Glomerular visceral epithelial cell (primary cell): ENCODE results near the gene MCTP2.

Source experiments
- DNase-seq: peaks from one replicate; pipeline ENCODE4 v3.0.0-alpha.2; 2016; ENCODE audit errors: extremely low spot score

Gene MCTP2

DNA sequence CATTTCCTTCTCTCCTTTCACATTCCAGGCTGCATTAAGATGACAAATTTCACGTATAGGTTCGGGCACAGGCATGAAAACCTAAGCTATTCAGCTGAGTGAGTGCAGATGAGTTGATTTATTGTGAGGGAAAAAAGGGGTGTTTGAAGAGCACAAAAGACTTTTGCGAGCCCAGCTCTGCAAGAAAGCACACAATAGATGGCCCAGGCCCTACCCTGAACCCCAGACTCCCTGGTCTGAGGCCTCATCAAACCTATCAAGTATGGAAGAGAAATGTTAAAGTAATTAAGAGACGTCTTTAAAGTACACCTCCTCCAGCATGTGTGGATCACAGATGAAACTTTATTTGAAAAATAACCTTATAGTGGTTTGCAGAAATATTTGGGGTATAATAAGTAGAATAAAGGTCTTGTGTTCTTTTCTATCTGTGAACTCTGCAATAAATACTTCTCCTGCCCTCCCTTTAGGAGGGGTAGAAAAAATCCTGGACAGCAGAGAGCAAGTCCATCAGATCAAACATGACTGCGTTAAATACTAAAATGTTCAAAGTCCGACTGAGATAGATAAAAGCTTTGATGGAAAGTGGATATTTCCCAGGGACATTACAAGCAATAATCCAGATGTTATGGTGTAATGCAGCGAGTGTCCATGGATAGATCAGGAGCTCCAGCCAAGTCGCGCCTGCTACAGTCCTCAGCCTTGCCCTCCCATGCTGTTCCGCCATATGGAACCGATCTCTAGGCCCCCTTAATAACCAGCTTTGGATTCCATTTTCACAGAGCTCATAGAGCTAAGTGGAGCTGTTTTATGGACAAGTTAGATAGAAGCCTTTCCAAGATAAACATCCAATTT lies 121.5 kb downstream of the MCTP2 start:
- DNase-seq: no peak

DNA sequence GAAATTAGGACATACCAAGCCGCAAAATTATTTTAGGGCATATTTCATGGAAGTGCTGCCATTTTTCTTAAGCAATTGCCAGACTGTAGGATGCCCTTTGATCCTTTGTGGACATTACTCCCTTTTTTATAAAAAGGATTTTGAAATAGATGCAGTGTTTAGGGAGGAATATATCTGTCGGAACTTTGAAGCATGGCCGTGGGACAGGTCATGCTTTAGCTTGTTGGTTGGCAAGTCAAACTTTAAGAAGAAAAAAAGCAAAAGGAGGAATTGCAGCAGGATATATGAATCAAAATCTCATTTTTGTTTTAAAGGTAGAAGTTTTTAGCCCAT lies 122.1 kb downstream of the MCTP2 start:
- no peak for DNase-seq

DNA sequence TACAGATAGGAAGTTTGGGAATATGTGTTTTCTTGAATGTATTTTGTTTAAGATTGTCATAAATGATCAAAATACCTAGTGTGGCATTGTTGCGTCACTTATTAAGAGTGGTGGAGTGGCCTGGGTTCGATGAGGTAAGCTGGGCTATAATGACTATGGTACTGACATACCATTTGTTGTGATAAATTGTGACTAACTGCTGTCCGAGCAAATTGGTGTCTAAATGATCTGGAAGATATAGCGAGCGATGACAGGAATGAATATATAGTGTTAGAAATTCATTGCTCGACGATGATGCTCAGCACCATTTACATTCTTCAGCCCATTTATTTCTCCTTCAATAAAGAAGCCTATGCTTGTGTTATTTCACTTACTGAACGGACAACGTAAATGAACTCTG lies 123.3 kb downstream of the MCTP2 start:
- no peak for DNase-seq

DNA sequence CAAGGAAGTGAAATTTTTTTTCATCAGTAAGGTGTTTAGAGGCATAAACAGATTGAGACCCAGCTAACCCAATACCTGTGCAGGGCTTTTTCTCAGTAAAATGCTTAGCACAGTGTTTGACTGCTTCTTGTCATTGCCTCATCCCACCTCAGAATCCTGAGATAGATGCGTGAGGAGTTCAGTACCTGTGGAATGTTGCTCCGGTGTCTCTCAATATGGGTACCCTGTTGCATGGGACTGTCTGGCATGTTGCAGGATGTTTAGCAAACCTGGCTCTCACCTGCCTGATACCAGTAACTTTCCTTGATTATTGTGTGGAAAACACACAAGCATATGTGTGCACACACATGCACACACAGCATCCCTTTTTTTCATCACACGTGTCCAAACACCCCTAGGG lies 128.4 kb downstream of the MCTP2 start:
- DNase-seq: no peak

DNA sequence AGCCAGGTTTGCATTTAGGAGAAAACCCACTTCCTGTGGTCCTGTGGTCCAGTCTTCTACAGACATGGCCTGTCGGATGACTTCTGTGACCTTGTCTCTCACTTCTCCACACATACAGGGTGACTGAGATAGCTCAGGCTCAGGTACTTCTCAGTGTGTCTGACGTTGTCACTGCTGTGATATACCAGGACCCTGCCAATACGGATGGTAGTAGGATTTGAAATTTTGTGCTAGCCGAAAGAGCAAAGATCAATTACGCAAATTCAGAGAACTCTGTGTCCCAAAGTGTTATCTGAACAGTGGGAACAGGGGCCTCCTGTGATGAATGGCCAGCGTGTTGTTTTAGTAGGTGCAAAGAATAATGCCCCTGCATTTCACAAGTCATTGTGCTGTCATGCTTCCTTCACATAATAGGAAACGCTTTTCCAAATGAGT lies 128.9 kb downstream of the MCTP2 start:
- DNase-seq: no peak

DNA sequence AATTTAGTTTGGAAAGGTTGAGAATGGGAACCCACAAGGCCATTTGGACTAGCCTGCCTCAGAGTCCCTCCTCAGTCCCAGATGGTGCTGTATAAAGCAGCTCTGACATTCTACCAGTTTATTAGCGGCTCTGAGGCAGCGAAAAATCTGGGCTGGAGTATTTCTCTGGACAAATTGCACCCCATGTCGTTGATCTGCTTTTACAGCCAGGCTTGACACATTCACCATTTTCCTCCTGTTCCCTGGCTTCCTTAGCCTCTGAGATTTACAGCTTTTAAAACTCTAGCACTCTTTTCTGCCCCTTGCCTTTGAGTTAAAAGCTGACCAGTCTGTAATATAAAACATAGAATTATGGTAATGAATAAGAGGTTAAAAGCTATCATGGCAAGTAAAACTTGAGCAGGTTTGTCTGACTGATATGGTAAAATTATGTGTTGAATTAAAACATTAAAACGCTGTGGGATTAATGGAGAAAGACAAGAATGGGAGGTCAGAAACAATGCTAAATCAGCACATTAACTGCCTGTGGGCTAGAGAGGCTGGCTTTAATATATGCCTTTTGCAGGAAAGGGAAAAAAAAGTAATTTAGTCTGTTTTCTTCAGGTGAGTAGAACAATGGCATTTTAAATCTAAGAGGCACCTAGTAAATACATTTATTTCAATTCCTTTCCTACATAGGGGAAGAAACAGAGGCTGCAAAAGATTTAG lies 131.2 kb downstream of the MCTP2 start:
- no peak for DNase-seq

DNA sequence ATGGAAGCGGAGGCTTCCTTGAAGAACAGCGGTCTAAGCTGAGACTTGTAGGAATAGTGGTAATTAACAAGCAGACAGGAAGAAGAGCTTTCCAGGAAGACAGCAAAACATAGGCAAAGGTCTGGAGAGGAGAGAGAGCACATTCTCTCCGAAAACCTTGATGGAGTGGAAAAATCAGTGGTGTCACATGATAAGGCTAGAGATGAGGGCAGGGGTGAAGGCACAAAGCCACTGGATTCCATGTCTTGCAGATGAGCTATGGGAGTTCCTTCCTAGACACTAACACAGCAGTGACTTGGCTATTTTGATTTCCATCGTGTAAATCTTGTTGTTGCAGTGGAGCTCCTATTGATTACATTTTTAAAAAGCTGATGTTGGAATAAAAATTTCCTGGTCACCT lies 132.0 kb downstream of the MCTP2 start:
- DNase-seq: no peak

DNA sequence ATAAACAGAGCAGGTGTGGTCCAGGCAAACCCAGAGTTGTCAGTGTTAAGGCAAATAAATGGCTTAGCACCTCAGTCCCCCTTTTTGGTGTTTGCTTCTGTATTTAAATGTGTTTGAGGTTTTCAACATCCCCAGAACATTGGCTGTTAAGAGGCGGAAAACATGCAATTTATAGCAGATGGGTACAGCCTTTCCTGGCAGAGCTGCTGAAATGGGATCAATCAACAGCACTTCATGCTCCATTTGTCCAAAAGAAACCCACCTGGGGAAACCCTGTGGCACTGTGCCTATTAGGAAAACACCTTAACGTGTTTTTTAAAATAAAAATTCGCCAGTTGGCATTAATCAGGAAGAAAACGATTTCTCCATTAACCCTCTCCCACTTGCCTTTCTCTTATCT lies 135.4 kb downstream of the MCTP2 start:
- no peak for DNase-seq

DNA sequence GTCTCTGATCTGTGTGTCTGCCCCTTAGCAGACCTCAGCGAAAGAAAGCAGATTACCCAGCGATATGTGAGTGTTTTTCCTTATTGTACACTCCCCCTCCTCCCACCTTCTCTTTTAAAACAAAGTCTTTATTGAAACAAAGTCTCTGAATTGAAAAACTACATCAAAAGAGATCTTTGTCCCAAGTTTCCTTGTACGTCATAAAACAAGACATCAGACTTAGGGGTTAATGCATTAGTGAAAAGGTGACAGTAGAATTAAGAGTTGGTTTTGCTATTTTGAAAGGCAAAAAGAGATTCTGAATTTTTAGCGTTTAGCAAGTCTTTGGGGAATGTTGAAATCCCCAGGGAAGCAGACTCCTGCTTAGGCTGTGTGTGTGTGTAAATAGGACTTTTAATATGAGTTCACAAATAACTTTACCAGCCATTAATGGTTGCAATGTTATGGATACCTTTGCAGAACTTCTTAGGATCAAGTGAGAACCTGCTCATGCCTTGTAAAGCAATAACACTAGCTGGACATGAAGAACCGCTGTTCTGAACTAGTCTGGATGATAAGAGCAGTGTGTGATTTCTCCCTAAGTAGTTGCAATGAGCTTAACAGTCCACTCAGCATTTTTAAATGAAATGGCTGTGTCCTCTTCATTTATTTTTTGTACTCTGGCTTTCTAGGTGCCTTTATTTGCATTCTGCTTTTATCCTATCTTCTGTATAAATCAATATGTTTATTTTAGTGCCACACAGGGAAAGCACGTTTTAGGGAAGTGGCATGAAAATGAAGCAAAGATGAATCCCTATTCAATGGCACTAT lies 136.6 kb downstream of the MCTP2 start:
- no peak for DNase-seq

DNA sequence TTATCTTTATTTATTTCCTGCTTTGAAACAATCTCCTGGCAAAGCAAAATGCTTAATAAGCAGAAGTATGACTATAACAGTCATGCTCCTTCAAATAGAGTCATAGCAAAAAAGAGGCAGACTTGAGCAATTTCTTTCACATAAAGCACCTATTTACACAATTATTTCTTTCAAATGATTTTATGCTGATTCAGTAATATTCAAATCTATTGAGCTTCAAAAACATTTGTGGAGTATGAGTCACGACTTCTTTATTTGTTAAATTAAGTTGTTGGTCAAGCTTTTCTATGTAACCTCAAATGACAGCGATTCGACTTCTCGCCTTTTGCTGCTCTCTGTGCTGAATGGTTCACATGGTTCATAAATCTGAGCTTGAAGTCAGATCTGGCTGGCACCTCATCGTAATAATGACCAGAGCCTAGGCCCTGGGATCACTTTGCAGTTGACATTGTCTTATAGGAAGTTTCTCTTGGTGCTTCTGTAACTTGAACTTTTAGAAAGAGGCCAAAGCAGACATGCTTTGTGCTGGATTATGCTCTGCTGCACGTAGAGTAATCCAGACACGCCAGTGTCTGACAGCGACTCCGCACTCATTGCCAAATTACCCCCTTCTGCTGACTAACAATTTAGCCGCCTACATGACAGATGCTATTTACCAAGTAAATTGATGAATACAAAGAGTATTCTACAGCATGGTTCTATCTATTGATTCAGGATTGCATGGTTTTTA lies 139.0 kb downstream of the MCTP2 start:
- DNase-seq: no peak

DNA sequence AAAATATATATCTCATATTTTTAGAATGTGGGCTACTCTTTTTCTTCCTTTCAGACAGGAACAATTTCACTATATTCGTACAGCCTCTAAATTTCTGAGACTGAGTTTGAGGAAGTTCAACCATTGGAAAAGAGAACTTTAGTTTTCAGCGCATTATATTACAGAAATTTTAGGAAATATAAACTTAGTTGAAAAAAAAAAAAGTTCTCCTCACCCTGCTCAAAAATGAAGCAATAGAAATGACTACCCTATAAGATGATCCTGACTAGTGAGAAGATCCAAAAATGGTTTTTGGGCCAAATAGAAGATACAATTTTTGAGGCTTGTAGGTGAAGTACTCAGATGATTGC lies 139.6 kb downstream of the MCTP2 start:
- no peak for DNase-seq

DNA sequence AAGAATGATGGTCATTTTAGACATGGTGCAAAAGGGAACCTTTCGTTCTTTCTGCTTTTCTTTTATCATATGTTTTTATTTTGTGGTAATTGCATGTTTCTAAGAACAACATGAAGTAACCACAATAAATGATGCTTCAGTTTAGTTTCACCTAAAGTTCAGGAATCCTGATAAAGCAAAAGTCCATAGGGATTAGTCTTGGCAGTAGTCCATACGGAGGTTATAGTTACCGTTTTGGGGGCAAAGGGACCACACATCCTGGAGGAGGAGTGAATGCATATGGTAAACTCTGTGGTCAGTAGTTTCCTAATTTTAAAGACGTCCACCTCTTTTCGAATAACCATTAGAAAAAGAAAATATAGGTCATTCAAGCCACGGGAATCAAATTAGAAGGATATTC lies 141.5 kb downstream of the MCTP2 start:
- DNase-seq: no peak

DNA sequence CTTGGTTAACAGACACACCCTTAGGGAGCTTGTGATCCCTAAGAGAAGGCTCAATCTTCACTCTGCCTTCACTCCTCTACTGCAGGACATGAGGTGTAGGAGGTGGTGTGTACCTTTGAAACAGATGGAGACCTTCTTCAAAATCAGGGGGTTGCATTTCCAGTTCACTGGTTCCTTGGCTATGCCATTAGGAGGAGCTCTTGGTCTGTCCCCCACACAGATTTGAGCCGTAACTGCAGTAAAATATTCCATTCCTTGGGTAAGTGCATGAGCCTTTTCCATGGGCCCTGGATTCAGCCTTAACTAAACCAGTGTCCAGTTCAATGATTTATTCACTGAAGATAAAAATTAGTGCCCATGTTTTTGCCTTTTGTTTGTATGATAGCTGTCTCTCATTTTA lies 144.6 kb downstream of the MCTP2 start:
- DNase-seq: no peak

DNA sequence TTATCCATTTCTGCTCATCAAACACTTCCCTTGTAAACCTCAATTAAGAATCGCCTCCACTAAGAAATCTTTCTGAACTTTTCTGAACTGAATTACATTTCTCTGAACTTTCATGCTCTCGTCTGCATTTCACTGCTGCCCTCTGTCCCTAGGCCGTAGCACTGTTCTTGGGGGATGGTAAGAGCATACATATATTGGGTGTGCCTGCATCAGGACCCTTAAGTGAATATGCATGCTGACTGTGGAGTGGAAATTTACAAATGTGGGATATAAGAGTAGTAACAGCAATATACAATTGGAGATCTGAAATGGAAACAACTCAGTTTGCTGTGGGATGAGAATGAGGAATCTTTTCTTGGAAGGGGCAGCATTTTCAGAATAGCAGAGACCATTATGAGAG lies 148.6 kb downstream of the MCTP2 start:
- DNase-seq: no peak

DNA sequence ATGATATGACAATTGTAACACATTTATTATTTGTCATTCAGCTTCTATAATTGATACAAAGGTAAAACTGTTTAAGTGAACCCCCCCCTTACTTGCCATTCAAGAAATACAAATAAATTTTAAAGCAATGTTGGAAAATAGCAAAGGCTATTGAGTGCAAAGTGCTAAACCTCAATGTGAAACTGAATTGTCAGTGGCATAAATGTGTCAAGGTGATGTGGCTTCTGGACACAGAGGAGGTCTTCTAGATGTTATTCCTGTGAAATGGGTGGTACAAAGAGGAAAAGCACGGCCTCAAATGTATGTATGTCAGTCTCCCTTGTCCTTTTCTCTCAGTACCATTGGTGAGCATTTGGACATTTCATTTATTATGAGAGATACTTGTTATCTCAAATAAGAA lies 149.4 kb downstream of the MCTP2 start:
- no peak for DNase-seq

DNA sequence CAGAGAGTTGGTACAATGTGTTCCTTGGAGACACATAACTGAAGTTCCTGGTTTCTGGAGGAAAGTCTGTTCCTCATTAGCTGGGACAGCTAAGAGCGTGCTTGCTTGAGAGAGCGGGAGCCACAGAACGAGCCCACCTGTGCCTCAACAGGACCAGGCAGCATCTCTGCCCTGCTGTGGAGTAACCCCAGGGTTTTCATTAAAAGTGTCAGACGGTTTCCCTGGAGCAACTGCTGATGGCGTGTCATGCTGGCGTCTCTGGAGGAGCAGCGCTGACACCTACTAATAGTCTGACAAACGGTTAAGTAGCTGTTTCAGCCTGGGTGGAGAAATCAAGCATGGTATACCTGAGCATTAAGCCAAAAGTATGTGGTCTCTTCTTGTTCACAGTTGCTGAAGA lies 150.0 kb downstream of the MCTP2 start:
- no peak for DNase-seq

DNA sequence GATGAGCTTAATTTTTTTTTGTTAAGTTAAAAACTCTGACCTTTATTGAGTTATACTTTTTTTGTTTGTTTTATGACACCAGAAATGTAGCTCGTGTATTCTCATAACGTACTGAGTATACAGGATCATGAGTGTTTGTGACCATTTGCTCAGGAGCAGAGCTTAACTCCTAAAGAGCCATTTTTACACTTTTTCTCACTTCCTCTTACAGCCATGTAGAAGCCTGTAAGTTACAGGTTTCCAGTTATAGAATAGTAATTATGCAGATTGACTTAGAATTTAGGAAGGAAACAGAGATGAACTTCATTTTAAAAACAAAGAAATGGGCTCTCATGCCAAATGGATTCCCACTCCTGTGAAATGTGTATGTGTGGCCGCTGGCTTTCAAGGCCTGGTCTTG lies 151.7 kb downstream of the MCTP2 start:
- no peak for DNase-seq

DNA sequence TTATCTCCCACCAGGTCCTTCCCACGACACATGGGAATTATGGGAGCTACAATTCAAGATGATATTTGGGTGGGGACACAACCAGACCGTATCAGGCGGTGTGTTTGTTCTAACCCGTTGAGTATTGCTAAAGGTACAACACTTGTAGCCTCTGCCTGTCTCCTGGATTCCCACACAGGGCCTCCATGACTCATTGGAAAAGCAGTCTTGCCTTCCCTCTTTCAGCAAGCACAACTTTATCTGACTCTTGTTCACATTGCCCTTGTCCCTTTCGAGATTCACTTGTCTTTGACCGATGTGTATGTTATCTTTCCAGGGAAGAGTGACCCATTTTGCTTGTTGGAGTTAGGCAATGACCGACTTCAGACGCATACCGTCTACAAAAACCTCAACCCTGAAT lies 152.3 kb downstream of the MCTP2 start:
- DNase-seq: peak; percentile 3

DNA sequence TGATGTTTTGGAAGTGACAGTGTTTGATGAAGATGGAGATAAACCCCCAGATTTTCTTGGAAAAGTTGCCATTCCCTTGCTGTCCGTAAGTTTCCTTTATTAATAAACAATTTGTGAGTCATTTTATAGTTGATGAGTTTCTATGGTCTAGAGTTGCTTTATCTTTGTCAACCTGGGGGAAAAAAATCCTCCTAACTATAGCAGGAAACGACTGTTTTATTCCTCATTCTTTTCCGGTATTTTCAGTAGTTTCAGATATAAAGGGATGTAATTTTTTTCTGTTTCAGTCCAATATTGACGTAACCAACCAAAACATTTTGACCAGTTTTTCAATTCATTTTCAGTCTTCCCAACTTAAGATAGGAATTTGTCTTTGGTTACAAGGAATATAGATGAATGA lies 154.1 kb downstream of the MCTP2 start:
- DNase-seq: no peak

DNA sequence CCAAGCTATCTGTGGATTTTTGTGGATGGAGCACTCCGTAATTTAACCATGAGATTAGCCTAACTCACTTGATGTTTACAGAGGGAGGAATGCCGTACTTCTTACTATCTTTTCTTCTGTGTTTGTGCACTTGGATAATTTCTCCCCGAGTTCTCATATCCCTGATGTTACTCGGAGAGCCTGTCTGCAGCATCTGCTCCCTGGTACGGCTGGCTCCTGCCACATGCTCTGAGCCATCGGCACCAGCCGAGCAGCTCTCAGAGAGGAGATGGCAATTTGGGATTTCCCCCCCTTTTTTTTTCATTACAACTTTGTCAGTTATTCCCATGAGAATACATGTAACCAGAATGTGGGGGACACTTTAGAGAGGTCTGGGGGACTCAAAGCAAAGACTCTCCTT lies 155.0 kb downstream of the MCTP2 start:
- DNase-seq: no peak

DNA sequence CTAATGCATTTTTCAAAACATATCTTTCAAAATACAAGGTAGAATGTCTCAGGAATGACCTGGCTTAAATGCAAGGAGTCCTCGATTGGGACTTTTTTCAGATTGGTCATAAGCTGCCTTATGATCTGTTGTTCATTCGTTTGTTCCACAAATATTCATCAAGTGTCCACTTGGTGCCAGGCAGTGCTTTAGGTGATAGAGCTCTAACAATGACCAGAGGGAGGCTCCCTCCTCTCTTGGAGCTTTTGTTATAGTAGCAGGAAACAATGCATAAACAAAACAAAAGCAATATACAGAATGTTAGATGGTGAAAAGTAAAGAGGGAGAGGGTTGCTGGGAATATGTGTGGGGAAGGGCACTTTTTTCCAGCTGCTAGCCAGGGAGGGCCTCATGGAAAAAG lies 156.1 kb downstream of the MCTP2 start:
- DNase-seq: no peak

DNA sequence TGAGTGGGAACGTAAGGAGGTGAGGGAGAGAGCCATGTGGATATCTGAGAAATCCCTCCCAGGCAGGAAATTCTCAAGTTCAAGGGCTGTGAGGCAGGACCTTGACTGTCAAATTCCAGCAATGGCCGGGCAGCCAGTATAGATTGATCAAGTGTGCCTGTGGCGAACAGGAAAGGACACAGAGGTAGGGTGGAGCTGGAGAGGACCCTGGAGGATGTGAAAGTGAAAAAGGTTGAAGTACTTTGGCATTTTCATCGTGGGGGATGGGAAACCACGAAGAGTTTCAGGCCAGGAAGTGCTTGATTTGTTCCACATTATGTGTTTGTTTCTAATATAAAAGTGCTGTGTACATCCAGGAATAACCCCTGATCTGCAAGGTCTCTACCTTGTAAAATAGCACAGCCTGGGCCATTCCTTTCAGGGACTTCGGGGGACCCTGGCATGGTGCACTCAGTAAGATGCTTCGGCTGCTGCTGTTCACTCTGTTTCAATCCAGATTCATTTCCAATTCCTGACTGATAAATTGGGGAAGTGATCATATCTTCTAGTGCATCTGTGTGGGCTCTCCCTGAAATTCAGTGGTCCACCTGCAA lies 156.6 kb downstream of the MCTP2 start:
- peak; percentile 2 for DNase-seq
